ENCODE data around the gene SGF29.
"Not testable (repeated sequence)": the region's sequence is repeated elsewhere in the genome, so short reads cannot be mapped to it uniquely, and the experiment has no call there.

DNA sequence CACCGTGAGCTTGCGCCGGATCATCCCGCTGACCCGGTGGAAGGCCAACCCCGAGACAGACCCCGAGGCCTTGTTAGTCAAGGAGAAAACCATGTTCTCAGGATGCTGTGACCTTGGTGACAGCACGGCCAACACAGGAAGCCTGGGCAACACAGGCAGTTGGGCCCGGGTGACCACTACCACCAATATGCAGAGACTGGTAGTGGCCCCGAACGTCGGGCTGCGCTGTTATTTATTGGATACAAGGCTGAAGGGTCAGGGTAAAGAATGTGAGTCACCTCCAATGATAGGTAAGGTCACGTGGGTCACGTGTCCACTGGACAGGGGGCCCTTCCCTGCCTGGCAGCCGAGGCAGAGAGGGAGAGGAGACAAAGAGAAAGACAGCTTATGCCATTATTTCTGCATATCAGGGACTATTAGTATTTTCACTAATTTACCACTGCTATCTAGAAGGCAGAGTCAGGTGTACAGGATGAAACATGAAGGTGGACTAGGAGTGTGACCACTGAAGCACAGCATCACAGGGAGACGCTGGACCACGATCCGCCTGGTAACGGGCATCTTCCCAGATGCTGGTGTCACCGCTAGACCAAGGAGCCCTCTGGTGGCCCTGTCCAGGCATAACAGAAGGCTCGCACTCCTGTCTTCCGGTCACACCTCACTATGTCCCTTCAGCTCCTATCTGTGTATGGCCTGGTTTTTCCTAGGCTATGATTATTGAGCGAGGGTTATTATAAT is 61.9 kb downstream of the SGF29 start:
- TF ChIP-seq POLR2A (IDR thresholded peaks at IDR 0.05), result not testable (repeated sequence)
- TF ChIP-seq, protein P1, sequence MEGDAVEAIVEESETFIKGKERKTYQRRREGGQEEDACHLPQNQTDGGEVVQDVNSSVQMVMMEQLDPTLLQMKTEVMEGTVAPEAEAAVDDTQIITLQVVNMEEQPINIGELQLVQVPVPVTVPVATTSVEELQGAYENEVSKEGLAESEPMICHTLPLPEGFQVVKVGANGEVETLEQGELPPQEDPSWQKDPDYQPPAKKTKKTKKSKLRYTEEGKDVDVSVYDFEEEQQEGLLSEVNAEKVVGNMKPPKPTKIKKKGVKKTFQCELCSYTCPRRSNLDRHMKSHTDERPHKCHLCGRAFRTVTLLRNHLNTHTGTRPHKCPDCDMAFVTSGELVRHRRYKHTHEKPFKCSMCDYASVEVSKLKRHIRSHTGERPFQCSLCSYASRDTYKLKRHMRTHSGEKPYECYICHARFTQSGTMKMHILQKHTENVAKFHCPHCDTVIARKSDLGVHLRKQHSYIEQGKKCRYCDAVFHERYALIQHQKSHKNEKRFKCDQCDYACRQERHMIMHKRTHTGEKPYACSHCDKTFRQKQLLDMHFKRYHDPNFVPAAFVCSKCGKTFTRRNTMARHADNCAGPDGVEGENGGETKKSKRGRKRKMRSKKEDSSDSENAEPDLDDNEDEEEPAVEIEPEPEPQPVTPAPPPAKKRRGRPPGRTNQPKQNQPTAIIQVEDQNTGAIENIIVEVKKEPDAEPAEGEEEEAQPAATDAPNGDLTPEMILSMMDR (IDR thresholded peaks at IDR 0.05), result peak; percentile 65 to 83 (median 73)
